GM12873 (cell line): ENCODE results near the gene KDM6B.

Experiments used
- TF ChIP-seq, protein P1 (sequence below): IDR thresholded peaks from 2 replicates; pipeline ENCODE4 v1.5.1; 2012; ENCODE audit warnings: low read depth, mild to moderate bottlenecking, moderate library complexity, low read length, control low read depth; ENCODE audit not compliant: insufficient read depth; ENCODE audit errors: missing control alignments

Gene KDM6B

DNA sequence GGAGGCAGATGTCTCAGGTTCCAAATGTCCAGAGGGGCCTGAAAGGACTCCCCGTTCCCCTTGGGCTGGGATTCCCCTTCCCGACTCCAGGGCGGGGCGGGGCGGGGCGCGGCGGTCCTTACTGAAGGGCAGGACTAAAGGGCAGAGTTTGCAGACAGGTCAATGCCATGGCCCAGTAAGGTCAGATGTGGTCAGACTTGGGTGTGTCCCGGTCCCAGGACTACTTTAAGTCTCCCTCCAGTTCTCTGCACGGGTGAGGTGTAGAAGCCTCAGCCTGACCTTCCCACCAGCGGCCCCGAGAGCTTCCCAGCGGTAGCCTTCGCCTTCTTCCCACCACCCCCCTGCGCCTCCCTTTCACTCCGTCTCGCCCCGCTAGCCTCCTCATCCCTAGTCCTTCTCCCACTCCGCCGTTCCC is 532 bp downstream of the KDM6B start:
- TF ChIP-seq, protein P1, sequence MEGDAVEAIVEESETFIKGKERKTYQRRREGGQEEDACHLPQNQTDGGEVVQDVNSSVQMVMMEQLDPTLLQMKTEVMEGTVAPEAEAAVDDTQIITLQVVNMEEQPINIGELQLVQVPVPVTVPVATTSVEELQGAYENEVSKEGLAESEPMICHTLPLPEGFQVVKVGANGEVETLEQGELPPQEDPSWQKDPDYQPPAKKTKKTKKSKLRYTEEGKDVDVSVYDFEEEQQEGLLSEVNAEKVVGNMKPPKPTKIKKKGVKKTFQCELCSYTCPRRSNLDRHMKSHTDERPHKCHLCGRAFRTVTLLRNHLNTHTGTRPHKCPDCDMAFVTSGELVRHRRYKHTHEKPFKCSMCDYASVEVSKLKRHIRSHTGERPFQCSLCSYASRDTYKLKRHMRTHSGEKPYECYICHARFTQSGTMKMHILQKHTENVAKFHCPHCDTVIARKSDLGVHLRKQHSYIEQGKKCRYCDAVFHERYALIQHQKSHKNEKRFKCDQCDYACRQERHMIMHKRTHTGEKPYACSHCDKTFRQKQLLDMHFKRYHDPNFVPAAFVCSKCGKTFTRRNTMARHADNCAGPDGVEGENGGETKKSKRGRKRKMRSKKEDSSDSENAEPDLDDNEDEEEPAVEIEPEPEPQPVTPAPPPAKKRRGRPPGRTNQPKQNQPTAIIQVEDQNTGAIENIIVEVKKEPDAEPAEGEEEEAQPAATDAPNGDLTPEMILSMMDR: no peak

DNA sequence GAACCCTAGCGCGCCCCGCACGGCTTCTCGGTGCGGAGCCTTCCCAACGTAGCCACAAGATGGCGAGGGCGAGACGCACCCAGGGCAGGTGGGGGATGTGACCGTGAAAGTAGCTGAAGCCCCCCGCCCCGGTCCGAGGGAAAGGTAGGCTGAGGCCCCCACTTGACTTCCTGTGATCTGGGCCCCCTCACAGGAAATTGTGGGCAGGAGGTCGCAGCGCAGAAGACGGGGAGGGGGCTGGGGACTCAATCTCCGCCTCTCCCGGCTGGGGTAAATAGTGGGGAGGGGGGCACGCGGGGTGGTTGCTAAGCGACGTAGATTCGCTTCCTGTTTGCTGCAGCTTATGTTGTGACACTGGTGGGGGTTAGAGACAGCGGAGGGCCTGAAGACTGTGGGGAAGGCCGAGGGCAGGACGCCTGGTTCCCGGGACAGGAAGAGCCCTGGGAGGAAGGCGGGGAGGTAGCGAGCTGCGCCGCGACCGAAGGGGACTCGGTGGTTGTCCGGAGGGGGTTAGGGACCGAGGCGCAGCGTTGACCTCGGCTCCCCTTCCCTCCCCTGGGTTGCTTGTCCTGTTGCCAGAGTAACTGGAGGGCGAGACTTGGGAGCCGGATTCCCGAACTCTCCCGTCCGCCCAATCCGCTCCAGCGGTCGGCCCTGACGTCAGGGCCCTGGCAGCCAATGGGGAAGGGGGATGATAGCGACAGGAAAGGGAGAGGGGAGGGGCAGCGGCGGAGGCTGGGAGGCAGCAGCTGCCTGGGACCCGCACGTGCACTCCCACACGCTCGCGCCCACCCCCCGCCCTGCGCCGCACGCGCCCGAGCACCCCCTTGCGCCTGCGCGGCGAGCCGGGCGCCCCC is 1.2 kb downstream of the KDM6B start:
- TF ChIP-seq, protein P1: peak; percentile 77

DNA sequence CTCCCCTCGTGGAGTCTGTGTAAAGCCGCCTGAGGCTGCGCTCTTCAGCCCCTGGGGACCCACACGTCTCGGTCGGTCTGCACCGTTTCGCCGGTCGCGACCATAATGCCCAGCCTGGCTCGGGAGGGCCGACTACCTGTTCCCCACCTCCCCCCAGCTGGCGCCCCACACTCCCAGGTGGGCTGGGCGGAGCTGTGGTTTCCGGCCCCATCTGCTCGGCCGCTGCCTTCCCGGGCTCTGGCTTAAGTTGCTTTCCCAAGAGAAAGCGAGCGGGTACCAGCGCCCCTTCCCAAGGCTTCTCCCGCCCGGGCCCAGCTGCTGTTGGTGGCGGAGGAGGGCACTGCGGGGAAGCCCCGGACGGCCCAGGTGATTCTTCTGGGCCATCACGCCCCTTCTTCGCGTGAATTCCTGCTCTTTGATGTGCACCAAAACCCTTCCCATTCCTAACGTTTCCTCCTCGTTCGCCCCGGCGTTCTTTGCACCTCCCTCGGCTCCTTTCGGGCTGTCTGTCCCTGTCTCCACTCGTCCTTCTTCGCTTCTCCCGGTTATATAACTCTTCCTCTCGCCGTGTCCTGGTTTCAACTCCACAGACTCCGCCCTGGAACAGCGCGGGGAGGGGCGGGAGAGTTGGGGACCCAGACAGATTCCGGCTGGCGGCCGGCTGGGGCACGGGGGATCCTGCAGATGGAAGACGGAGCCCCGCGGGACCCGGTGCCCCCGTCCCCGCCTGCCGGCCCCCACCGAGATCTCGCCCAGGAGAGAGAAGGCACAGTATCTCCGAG is 2.0 kb downstream of the KDM6B start:
- TF ChIP-seq, protein P1: no peak

DNA sequence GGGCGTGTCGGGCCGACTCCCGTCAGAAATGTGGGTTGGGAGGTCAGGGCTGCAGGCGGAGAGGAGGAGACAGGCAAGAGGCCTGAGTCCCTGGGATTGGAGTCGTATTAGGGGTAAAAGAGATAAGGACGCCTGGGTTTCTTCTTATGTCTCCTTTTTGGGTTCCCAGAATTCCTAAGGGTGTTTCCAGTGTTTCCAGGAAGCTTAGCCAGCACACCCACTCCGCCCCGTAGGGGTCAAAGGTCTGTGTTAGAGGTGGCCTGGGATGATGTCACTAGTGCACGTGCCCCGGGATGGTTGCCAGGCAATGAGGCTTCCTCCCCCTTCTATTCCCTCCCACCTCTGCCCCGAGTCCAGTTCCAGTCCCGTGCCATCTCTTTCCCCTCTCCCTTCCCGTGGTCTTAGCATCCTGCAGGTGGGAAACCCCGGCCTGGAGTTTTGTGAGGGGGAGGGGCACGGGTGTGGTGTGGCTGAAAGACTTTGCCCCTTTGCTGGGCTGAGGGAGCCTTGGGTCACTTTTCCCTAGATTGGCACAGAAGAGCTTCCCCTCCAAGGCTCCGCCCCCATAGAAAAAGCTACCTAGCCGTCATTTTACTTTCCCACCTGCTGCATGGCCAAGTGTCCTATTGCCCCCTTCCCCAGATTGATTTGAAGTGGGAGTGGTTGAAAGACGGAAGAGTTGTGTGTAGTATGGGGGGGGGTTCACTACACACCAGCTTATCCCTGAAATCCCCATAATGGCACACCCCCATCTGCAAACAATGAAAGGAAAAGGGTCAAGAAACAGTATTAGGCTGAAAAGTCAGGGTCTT is 2.8 kb downstream of the KDM6B start:
- TF ChIP-seq, protein P1: no peak

DNA sequence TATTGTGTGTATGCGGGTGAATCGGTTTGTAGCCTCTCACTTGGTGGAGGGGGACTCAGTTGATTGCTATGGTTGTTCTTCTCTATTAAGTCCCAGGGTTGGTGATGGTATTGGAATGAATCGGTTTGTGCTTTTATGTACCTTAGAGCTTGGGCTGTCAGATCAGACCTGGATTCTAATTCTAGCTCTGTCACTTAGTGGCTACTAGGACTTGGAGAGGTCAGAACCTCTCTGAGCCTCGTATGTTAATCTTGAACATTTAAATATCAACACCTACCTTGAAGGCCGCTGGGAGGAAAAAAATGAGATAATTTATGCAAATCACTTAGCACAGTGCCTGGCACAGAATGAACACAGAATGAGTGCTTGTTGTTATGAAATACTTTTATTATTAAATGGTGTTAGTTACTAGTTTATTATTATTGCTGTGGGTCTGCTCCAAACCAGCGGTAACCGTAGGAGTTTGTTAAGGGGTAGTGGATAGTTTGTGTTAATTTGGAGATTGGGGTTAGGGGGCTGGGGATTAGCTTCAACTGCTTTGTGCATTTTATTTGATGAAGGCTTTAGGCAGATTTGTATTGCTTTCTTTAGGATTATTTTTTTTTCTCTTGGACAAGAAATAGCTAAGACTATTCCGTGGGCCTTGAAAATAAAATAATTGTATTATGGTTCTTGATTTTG is 3.5 kb downstream of the KDM6B start:
- TF ChIP-seq, protein P1: no peak

DNA sequence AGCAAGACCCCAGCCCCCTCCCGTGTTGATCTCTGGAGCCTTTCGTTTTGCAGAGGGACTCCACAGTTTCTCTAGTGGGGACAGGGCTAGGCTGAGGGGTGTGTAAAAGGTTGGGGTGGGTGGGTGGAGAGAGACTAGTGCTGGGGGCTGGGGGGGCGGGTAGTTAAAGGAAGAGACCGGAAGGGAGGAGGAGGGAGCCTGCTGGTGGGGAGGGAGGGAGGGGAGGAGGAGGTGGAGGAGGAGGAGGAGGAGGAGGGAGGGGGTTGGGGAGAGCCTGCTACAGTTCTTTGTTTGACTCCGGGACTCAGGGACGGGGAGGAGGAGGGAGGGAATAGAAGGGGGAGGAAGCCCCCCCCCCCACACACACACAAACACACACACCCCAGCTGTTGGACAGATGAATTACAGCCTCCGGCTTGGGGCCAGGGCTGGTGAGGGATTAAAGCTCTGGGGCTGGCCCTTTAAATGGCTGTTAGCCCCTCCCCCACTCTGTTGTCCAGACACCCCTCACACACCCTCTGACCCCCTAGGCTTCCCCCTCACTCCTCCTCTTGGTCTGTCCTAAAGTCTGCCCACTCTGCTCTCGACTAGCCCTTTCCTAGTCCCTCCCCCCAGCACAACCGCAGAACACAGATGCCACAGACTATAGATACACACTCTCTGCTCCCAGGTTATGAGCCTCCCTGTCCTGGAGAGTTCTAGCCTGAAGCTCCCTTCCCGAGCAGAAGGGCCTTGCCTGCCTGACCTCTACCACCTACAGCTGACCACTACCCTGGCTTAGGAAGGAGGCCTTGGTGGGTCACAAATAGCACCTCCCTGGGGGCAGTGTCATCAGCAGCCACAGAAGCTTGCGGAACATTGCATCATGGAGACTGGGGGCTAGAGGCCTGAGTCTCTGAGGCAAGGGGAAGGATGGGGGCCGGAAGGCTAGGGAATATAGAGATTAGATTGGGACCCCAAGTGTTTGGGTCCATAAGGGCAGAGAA is 4.4 kb downstream of the KDM6B start:
- TF ChIP-seq, protein P1: no peak
